Measurements from ENCODE around the gene TBC1D26.

GRCh38 chr17:15776871-15777270, 44.8 kb downstream of the TBC1D26 start:
- TF ChIP-seq CTCF (IDR thresholded peaks at IDR 0.05) (no peak), POLR2A (IDR thresholded peaks at IDR 0.05) (no peak)

Data from heart left ventricle (tissue), 13 donors.